H1 (cell line): ENCODE results near the gene HEBP2. TPM values are rescaled to one million over a fixed set of nuclear protein-coding genes. Genes with fewer than 3 reads are reported as not detected.

Source experiments
- RFX5 ChIP-seq: IDR thresholded peaks from 2 replicates; pipeline ENCODE4 v1.6.1; 2011; ENCODE audit warnings: low read depth, low read length, improper control_type of control experiment, borderline replicate concordance
- USF2 ChIP-seq: IDR thresholded peaks from 2 replicates; pipeline ENCODE4 v1.6.1; 2011; ENCODE audit warnings: low read length, improper control_type of control experiment
- polyA plus RNA-seq, 7 experiments: library from polyadenylated mRNA; depleted of rRNA in 3 of 7; stranded (reverse) in 5 of 7; unstranded in 2 of 7; fragments of >200 nt in 5 of 7; fragments of 200-250 nt in 2 of 7; gene quantifications; 1 replicate in 5 of 7; 2 replicates in 1 of 7; 4 replicates in 1 of 7; pipeline versions ENCODE4 v1.2.1 to v1.2.3, GENCODE V29; 2011 to 2013; ENCODE audit warnings: missing spikeins in 2 of 7, mixed read lengths in 2 of 7
- total RNA-seq: library from RNA; stranded (reverse); fragmentation: NEBNext Ultra II Directional; extraction: Animal tissue kit (Norgen Biotek cat#: 25700); gene quantifications from 2 replicates; pipeline ENCODE4 v1.2.1, GENCODE V29; 2021

Gene HEBP2
- total and polyA plus RNA-seq, 2 of the 8 experiments (the other 6 are each of a cell fraction or from before 2014, with no cell fraction given), result 6.5 to 37.9 TPM

GRCh38 chr6:138440296-138440695, 36.3 kb downstream of the HEBP2 start (continued):
- TF ChIP-seq USF2 (no peak), RFX5 (no peak)
